ENCODE measurements around the gene RABGAP1L. TPM values are rescaled to one million over a fixed set of nuclear protein-coding genes. Genes with fewer than 3 reads are reported as not detected.
A peak's percentile ranks its signal among the peaks of the same experiment; 100 is the strongest.
"Not testable (repeated sequence)": the region's sequence is repeated elsewhere in the genome, so short reads cannot be mapped to it uniquely, and the experiment has no call there.

RABGAP1L gene
- total RNA-seq, 2 experiments from 2014 or later: 47.4 to 53.3 TPM

DNA sequence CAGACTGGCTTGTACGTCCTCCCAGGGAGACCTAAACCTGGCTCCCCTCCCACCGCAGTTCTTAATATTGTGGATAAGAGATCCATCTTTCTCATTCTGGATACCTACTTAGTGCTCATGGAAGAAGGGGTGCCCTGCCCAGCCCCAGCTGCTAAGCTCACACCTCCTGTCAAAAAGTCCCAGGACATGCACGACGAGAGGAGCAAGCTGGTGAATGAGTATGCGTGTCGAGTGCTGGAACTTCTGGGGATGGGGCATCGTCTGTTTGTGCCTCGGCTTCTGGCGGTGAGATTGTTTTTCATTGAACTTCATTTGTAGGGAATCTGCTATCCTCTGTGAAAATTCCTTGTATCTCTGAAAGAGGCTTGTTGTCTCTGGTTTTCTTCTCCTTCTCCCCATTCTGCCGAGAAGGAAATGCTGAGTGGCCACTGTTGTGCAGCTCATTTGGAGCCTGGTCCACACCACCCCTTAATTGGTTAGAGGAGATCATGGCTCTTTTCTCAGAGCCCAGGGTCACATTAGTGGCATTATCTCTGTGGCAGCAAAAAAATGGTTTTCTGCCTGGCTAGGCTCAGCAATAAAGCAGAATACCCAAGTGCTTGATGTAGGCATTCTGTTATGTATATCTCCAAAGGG lies 641.0 kb downstream of the RABGAP1L start:
- H3K27ac Mint-ChIP-seq: no peak overlapping the region
- H3K9me3 Mint-ChIP-seq: no peaks in the 10 kb centered on the region
- peaks cover 12% of the 10 kb centered on the region for H3K4me1 Mint-ChIP-seq
- peak; percentile 9 for DNase-seq
- ChIA-PET CTCF (interaction anchor here (1.1 to 1.7 kb wide), 7 partner anchors 10 to 325 kb away, joined by 3 to 7 read pairs (median 4); partner anchors contain the start of gene CACYBP), POLR2A (interaction anchor here (1.0 to 1.1 kb wide), 5 partner anchors 10 to 199 kb away, joined by 3 to 6 read pairs (median 4); partner anchors contain the start of gene CACYBP)
- no peak overlapping the region for H3K4me3 Mint-ChIP-seq
- H3K27me3 Mint-ChIP-seq: no peaks in the 10 kb centered on the region
- H3K36me3 Mint-ChIP-seq (ENCODE audit: low read depth): no peaks in the 10 kb centered on the region

DNA sequence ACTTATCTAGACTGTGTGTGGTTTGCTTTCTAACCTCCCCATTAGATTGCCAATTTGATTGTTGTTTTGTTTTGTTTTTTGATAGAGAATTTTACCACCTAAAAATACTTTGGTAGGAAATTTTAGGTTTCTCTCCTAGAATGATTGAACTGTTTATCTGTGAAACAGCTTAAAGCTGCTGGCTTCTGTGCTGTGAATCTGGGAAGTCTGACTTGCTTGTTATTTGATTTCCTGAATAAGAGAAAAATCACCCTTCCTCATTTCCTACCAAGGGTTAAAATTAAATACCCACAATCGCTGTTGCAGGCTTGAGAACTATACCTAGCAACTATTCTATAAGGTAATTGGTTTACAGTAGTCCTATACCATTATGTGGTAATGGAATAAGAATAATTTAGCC lies 641.6 kb downstream of the RABGAP1L start:
- peaks cover 12% of the 10 kb centered on the region for H3K4me1 Mint-ChIP-seq
- H3K27ac Mint-ChIP-seq: no peak overlapping the region
- H3K27me3 Mint-ChIP-seq: no peaks in the 10 kb centered on the region
- CTCF ChIA-PET: no interaction called here
- H3K36me3 Mint-ChIP-seq (ENCODE audit: low read depth): no peaks in the 10 kb centered on the region
- no peak overlapping the region for H3K4me3 Mint-ChIP-seq
- POLR2A ChIA-PET: no interaction called here
- no peaks in the 10 kb centered on the region for H3K9me3 Mint-ChIP-seq
- no peak for DNase-seq

DNA sequence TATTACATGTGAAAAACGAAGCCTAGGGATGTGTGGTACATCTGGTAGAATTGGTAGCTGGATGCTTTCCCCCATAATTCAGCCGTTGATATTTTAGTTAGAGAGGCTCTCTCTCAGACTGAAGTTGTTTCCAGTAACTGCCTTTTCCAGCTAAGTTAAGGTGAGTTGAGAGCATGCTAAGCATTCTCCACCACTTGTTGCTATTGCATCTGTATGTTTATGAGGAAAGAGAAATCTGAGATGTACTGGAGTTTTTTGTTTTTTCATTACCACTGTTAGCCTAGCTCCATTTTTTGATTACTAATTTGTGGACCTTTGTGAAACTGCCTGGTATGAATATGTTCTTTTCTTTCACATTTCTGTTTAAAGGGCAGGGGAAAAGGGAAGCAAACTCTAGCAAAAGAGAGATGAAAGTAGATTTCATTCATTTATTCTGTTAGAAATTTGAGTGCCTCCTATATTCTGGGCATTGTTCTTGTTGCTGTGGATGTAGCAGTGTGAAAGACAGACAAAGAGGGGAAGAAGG lies 650.5 kb downstream of the RABGAP1L start:
- Mint-ChIP-seq H3K27me3 (no peaks in the 10 kb centered on the region), H3K4me3 (no peak overlapping the region), H3K27ac (no peak overlapping the region), H3K4me1 (peaks cover 12% of the 10 kb centered on the region), H3K36me3 (ENCODE audit: low read depth) (peaks cover 14% of the 10 kb centered on the region), H3K9me3 (no peaks in the 10 kb centered on the region)
- ChIA-PET POLR2A (interaction anchor here (1.5 kb wide), 1 partner anchor 10 kb away, joined by 6 read pairs; no protein-coding TSS in a partner anchor), CTCF (interaction anchor here (1.1 kb wide), 1 partner anchor 10 kb away, joined by 3 read pairs; no protein-coding TSS in a partner anchor)
- DNase-seq: no peak

DNA sequence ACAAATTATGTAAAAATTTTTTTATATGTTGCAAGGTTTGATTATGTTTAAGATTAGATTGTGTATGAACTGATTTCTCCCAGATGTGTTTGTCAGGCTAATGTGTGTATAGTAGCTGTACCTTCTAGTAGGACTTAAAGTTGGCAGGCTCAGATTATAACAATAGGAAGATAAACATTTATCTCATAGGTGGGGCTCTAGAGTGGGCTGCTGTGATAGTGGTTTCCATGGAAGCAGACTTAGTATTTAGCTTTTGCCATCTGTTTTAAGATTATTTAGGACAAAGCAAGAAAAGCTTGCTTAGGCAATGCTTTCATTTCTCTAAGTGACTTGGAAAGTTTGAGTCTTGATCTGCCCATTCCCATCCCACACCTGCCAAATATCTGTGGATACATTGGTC lies 652.7 kb downstream of the RABGAP1L start:
- H3K27ac Mint-ChIP-seq: no peak overlapping the region
- POLR2A ChIA-PET: no interaction called here
- no peak overlapping the region for H3K4me3 Mint-ChIP-seq
- H3K4me1 Mint-ChIP-seq: peaks cover 20% of the 10 kb centered on the region
- DNase-seq: no peak
- no peaks in the 10 kb centered on the region for H3K27me3 Mint-ChIP-seq
- H3K9me3 Mint-ChIP-seq: no peaks in the 10 kb centered on the region
- H3K36me3 Mint-ChIP-seq (ENCODE audit: low read depth): peaks cover 16% of the 10 kb centered on the region
- CTCF ChIA-PET: interaction anchor here (1.8 kb wide), 1 partner anchor 12 kb away, joined by 6 read pairs; no protein-coding TSS in a partner anchor

DNA sequence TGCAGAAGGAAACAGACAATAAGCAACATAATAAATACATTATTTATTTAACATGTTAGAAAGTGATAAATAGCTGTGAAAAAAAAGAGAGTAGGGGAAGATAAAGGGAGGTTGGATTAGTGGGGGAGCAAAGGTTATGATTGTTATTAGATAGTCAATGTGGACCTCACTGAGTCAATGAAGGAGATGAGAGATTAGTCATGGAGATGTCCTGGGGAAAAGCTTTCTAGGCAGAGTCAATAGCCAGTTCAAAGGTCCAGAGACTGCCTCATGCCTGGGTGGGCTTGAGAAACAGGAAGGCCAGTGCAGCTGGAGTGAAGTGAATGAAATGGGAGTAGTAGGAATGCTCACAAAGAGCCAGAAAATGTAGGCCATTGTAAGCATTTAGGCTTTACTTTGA lies 653.3 kb downstream of the RABGAP1L start:
- H3K36me3 Mint-ChIP-seq (ENCODE audit: low read depth): peaks cover 16% of the 10 kb centered on the region
- ChIA-PET CTCF (interaction anchor here (1.8 kb wide), 1 partner anchor 13 kb away, joined by 6 read pairs; no protein-coding TSS in a partner anchor), POLR2A (no interaction called here)
- DNase-seq: no peak
- H3K27me3 Mint-ChIP-seq: no peaks in the 10 kb centered on the region
- H3K4me3 Mint-ChIP-seq: no peak overlapping the region
- H3K27ac Mint-ChIP-seq: no peak overlapping the region
- peaks cover 23% of the 10 kb centered on the region for H3K4me1 Mint-ChIP-seq
- H3K9me3 Mint-ChIP-seq: no peaks in the 10 kb centered on the region

DNA sequence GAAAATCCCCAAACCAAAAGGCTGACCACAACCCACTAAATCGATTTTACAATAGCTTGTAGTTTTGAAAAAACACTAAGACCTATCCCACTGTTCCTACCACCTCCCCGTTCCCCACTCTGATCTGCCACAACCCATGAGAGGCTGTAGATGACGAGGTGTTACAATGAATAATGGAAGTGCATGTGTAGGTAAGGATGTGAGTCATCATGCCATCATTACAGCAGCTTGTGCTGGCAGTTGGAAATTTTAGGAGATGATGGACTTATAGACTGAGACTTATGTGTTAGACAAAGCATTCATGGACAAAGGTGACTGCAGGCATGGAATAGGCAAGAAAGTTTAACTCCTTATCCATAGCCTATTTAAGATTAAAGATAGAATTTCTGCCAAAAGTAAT lies 655.7 kb downstream of the RABGAP1L start:
- Mint-ChIP-seq H3K36me3 (ENCODE audit: low read depth) (peaks cover 22% of the 10 kb centered on the region), H3K9me3 (no peaks in the 10 kb centered on the region), H3K4me3 (no peak overlapping the region), H3K27me3 (no peaks in the 10 kb centered on the region), H3K27ac (no peak overlapping the region), H3K4me1 (peaks cover 25% of the 10 kb centered on the region)
- DNase-seq: no peak
- ChIA-PET POLR2A (interaction anchor here (1.1 kb wide), 1 partner anchor 15 kb away, joined by 3 read pairs; no protein-coding TSS in a partner anchor), CTCF (no interaction called here)

DNA sequence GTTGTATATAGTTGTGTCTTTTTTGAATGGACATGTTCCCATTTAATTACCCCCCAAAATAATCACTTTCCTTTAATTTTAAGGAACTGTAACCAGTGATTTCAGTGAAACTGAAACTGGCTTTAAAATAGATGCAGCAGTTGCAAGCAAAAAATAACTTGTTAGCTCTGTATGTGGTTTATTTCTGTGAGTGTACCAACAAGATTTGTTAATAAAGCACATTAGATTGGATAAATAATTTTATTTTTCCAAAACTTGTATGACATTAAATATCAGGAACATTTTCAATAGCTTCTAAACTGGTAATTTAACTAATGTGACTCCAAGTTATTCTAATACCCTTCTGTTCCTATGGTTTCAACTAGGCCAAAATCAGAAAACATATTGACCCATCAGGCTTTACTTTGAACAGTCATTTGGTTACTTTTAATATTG lies 656.2 kb downstream of the RABGAP1L start:
- no peak for DNase-seq
- Mint-ChIP-seq H3K36me3 (ENCODE audit: low read depth) (peaks cover 24% of the 10 kb centered on the region), H3K27me3 (no peaks in the 10 kb centered on the region), H3K4me1 (peaks cover 23% of the 10 kb centered on the region), H3K9me3 (no peaks in the 10 kb centered on the region), H3K4me3 (no peak overlapping the region), H3K27ac (no peak overlapping the region)
- ChIA-PET POLR2A (interaction anchor here (1.1 kb wide), 1 partner anchor 16 kb away, joined by 3 read pairs; no protein-coding TSS in a partner anchor), CTCF (interaction anchor here (0.6 kb wide), 1 partner anchor 207 kb away, joined by 5 read pairs; no protein-coding TSS in a partner anchor)

DNA sequence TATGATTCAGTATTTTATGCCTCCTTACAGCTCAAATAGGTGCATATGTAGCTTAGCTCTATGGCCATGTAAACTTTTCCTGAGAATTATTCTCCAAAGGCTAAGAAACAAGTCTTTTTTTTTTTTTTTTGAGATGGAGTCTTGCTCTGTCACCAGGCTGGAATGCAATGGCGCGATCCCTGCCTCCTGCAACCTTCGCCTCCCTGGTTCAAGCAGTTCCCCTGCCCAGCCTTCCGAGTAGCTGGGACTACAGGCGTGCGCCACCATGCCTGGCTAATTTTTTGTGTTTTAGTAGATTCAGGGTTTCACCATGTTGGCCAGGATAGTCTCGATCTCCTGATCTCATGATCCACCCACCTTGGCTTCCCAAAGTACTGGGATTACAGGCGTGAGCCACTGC lies 657.3 kb downstream of the RABGAP1L start:
- H3K4me1 Mint-ChIP-seq: peaks cover 23% of the 10 kb centered on the region
- H3K27ac Mint-ChIP-seq, H3K4me3 Mint-ChIP-seq, H3K27me3 Mint-ChIP-seq, POLR2A ChIA-PET, H3K9me3 Mint-ChIP-seq, DNase-seq: not testable (repeated sequence)
- CTCF ChIA-PET: interaction anchor here (0.7 to 1.3 kb wide), 2 partner anchors 17 to 21 kb away, joined by 3 to 5 read pairs; no protein-coding TSS in a partner anchor
- H3K36me3 Mint-ChIP-seq (ENCODE audit: low read depth): peaks cover 24% of the 10 kb centered on the region

DNA sequence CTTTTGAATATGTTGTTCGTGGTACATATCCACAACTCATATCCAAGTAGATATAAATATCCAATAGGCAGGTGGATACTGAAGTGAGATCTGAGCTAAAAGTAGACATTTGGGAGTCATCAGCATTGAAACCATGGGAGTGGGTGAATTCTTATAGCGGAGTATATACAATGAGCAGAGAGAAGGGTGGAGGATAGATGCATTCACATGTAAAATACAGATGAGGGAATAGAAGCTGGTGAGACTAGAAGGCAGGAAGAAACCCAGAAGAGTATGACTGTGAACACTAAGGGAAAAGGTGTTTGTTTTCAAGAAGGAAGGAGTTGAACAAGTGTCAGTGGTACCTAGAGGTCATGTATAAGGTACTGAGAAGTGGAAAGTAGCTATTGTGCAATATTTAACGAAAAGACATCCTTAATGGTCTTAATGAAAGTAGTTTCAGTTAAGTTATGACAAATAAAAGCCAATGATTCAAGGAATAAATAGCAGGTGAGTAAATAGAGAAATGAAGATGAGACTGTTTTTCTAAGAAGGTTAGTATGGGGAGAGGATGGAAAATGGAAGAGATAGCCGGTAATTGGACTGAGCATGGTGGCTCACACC lies 658.8 kb downstream of the RABGAP1L start:
- Mint-ChIP-seq H3K9me3 (no peaks in the 10 kb centered on the region), H3K4me3 (no peak overlapping the region), H3K4me1 (peaks cover 23% of the 10 kb centered on the region), H3K36me3 (ENCODE audit: low read depth) (peaks cover 13% of the 10 kb centered on the region), H3K27me3 (no peaks in the 10 kb centered on the region), H3K27ac (no peak overlapping the region)
- ChIA-PET CTCF (interaction anchor here (0.7 kb wide), 1 partner anchor 21 kb away, joined by 3 read pairs; no protein-coding TSS in a partner anchor), POLR2A (no interaction called here)
- DNase-seq: no peak

DNA sequence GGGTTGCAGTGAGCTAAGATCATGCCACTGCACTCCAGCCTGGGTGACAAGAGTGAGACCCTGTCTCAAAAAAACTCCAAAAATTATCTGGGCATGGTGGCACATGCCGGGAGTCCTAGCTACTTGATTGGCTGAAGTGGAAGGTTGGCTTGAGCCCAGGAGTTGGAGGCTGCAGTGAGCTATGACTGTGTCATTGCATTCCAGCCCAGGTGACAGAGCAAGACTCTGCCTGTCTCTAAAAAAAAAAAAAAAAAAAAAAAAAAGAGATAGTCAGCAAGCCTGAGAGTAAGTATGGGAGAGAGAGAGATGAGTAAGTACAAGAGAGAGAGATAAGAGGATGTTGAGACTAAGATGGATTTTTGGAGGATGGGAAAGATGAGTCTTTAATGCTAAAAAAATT lies 659.6 kb downstream of the RABGAP1L start:
- Mint-ChIP-seq H3K4me1 (peaks cover 23% of the 10 kb centered on the region), H3K27ac (no peak overlapping the region), H3K36me3 (ENCODE audit: low read depth) (peaks cover 11% of the 10 kb centered on the region), H3K4me3 (no peak overlapping the region), H3K9me3 (no peaks in the 10 kb centered on the region), H3K27me3 (no peaks in the 10 kb centered on the region)
- no peak for DNase-seq
- ChIA-PET POLR2A (no interaction called here), CTCF (interaction anchor here (0.7 to 0.8 kb wide), 2 partner anchors 21 to 31 kb away, joined by 3 to 4 read pairs; no protein-coding TSS in a partner anchor)

DNA sequence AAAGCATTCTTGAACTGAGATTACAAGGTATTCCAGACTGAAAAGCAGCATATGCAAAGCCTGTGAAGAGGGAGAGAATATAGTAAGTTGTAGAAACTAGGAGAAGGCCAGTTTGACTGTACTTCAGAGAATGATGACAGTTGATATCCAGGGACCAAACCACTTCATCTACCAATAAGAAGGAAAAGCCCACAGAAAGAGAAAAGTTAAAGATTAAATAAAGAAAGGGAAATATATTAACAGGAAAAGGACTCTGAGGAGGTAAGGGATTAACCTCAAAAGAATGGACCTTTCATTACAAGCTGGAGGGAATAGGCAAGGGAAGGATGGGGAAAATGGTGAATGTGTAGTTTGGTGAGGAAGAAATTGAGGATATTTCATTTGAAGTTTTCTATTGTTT lies 660.3 kb downstream of the RABGAP1L start:
- CTCF ChIA-PET: no interaction called here
- Mint-ChIP-seq H3K36me3 (ENCODE audit: low read depth) (peaks cover 11% of the 10 kb centered on the region), H3K4me3 (no peak overlapping the region), H3K27me3 (no peaks in the 10 kb centered on the region), H3K27ac (no peak overlapping the region), H3K9me3 (no peaks in the 10 kb centered on the region), H3K4me1 (peaks cover 21% of the 10 kb centered on the region)
- DNase-seq: no peak
- POLR2A ChIA-PET: no interaction called here

DNA sequence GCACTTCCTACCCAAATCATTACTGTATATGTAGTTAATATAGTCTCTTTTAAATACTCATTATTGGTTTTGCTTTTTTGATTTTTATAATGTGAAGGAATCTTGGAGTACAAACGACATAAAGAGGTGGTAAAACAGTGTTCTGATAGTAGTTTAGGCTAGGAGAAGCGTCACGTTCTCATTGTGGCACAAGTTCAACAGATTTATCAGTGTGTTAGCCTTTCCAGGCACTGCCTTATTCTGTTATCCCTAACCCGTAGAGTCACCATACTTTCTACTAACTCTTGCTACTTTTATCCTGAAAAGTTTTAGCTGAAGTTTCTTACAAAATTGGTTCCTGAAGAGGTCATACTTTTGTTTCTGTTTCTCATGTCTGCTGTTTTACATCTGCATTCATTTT lies 665.8 kb downstream of the RABGAP1L start:
- Mint-ChIP-seq H3K4me1 (no peaks in the 10 kb centered on the region), H3K9me3 (no peaks in the 10 kb centered on the region), H3K36me3 (ENCODE audit: low read depth) (peaks cover 2% of the 10 kb centered on the region), H3K4me3 (no peak overlapping the region), H3K27me3 (no peaks in the 10 kb centered on the region), H3K27ac (no peak overlapping the region)
- POLR2A ChIA-PET: interaction anchor here (0.5 kb wide), 1 partner anchor 11 kb away, joined by 4 read pairs; no protein-coding TSS in a partner anchor
- CTCF ChIA-PET: no interaction called here
- no peak for DNase-seq

DNA sequence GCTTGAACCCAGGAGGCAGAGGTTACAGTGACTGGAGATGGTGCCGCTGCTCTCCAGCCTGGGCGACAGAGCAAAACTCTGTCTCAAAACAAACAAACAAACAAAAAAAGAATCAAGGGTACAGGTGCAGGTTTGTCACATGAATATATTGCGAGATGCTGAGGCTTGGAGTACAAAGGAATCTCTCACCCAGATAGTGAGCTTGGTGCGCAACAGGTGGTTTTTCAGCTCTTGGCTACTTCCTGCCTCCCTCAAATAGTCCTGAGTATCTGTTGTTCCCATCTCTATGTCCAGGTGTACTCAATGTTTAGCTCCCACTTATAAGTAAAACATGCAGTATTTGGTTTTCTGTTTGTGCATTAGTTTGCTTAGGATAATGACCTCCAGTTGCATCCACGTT lies 666.5 kb downstream of the RABGAP1L start:
- peak overlapping the region; percentile 57 for H3K27ac Mint-ChIP-seq

More for the DNA sequence above, 666.5 kb downstream of the RABGAP1L start:
- Mint-ChIP-seq H3K27me3 (no peaks in the 10 kb centered on the region), H3K4me3 (no peak overlapping the region), H3K4me1 (no peaks in the 10 kb centered on the region), H3K36me3 (ENCODE audit: low read depth) (no peaks in the 10 kb centered on the region), H3K9me3 (no peaks in the 10 kb centered on the region)
- POLR2A ChIA-PET: interaction anchor here (0.5 kb wide), 2 partner anchors 10 to 11 kb away, joined by 4 to 5 read pairs; no protein-coding TSS in a partner anchor
- CTCF ChIA-PET: no interaction called here
- no peak for DNase-seq
